ENCODE data around the gene CPED1. TPM values are rescaled to one million over a fixed set of nuclear protein-coding genes. Genes with fewer than 3 reads are reported as not detected.
A peak's percentile ranks its signal among the peaks of the same experiment; 100 is the strongest.

Gene CPED1
- total RNA-seq, 1 donor from 2014 or later, result not detected

GRCh38 chr7:121107923-121108498 is 119.5 kb downstream of the CPED1 start:
- H3K4me2 ChIP-seq, result no peak overlapping the region
- peaks cover 3% of the 10 kb centered on the region for H3K27me3 Mint-ChIP-seq (ENCODE audit: insufficient read depth, low read depth)
- H3K79me2 ChIP-seq (ENCODE audit: low read depth), result no peaks in the 10 kb centered on the region
- H3K36me3 Mint-ChIP-seq, result no peaks in the 10 kb centered on the region
- no peak overlapping the region for H2AFZ ChIP-seq (replicated peaks)
- H4K20me1 ChIP-seq (ENCODE audit: low read depth), result no peaks in the 10 kb centered on the region
- H3K4me1 Mint-ChIP-seq, result peaks cover 6% of the 10 kb centered on the region
- H3K4me1 ChIP-seq, result no peaks in the 10 kb centered on the region
- no peak overlapping the region for H3K9ac ChIP-seq
- H3K27ac ChIP-seq, result no peak overlapping the region
- H3K4me3 Mint-ChIP-seq, result no peak overlapping the region
- no peak overlapping the region for H3K4me3 ChIP-seq
- no peaks in the 10 kb centered on the region for H3K27me3 ChIP-seq
- peaks cover 2% of the 10 kb centered on the region for H3K9me3 Mint-ChIP-seq
- H3F3A ChIP-seq (ENCODE audit: low read depth), result no peaks in the 10 kb centered on the region
- TF ChIP-seq CTCF (IDR thresholded peaks at IDR 0.05) (peak; percentile 90), EZH2phosphoT487 (IDR thresholded peaks at IDR 0.05) (no peak)
- no peak overlapping the region for H3K27ac Mint-ChIP-seq
- no peaks in the 10 kb centered on the region for H3K36me3 ChIP-seq
- peak; percentile 74 for DNase-seq (ENCODE audit: low spot score)
- H3K9me3 ChIP-seq (ENCODE audit: low read depth), result no peaks in the 10 kb centered on the region

- H3K9me3 ChIP-seq (ENCODE audit: low read depth), result no peaks in the 10 kb centered on the region
- H3K36me3 ChIP-seq, result no peaks in the 10 kb centered on the region
- no peak overlapping the region for H3K27ac Mint-ChIP-seq
- no peak overlapping the region for H3K9ac ChIP-seq
- no peaks in the 10 kb centered on the region for H3K36me3 Mint-ChIP-seq
- TF ChIP-seq EZH2 (IDR thresholded peaks at IDR 0.05), result no peak
- TF ChIP-seq CTCF (IDR thresholded peaks at IDR 0.05), result no peak
- TF ChIP-seq EZH2phosphoT487 (IDR thresholded peaks at IDR 0.05), result no peak
- H2AFZ ChIP-seq (replicated peaks), result peak overlapping the region; percentile 7
- no peaks in the 10 kb centered on the region for H3K27me3 ChIP-seq
- peaks cover 3% of the 10 kb centered on the region for H3K4me1 Mint-ChIP-seq
- peaks cover 3% of the 10 kb centered on the region for H3K27me3 Mint-ChIP-seq (ENCODE audit: insufficient read depth, low read depth)
- no peak overlapping the region for H3K4me2 ChIP-seq
- H3K79me2 ChIP-seq (ENCODE audit: low read depth), result no peaks in the 10 kb centered on the region
- H3K4me3 ChIP-seq, result no peak overlapping the region
- no peaks in the 10 kb centered on the region for H3K4me1 ChIP-seq
- H3F3A ChIP-seq (ENCODE audit: low read depth), result no peaks in the 10 kb centered on the region
- peak; percentile 25 for DNase-seq (ENCODE audit: low spot score)
- H3K9me3 Mint-ChIP-seq, result peaks cover 2% of the 10 kb centered on the region
- no peak overlapping the region for H3K27ac ChIP-seq
- no peaks in the 10 kb centered on the region for H4K20me1 ChIP-seq (ENCODE audit: low read depth)
- no peak overlapping the region for H3K4me3 Mint-ChIP-seq
These were observed 120.6 kb downstream of the CPED1 start for GRCh38 chr7:121109145-121109544.

- Histone ChIP-seq H3F3A (ENCODE audit: low read depth) (no peaks in the 10 kb centered on the region), H3K27ac (no peak overlapping the region), H2AFZ (replicated peaks) (no peak overlapping the region), H4K20me1 (ENCODE audit: low read depth) (no peaks in the 10 kb centered on the region), H3K36me3 (no peaks in the 10 kb centered on the region), H3K27me3 (no peaks in the 10 kb centered on the region), H3K9ac (no peak overlapping the region), H3K4me1 (no peaks in the 10 kb centered on the region), H3K9me3 (ENCODE audit: low read depth) (no peaks in the 10 kb centered on the region), H3K79me2 (ENCODE audit: low read depth) (no peaks in the 10 kb centered on the region), H3K4me2 (no peak overlapping the region), H3K4me3 (no peak overlapping the region)
- Mint-ChIP-seq H3K27me3 (ENCODE audit: insufficient read depth, low read depth) (peaks cover 4% of the 10 kb centered on the region), H3K9me3 (peaks cover 2% of the 10 kb centered on the region), H3K36me3 (no peaks in the 10 kb centered on the region), H3K4me1 (peaks cover 7% of the 10 kb centered on the region), H3K4me3 (no peak overlapping the region), H3K27ac (no peak overlapping the region)
- no peak for DNase-seq (ENCODE audit: low spot score)
- no peak for TF ChIP-seq EZH2 (IDR thresholded peaks at IDR 0.05)
These were observed 124.8 kb downstream of the CPED1 start for GRCh38 chr7:121113288-121113687.

GRCh38 chr7:121116396-121116795 is 127.9 kb downstream of the CPED1 start:
- DNase-seq (ENCODE audit: low spot score), result no peak
- Histone ChIP-seq H3K36me3 (no peaks in the 10 kb centered on the region), H3K27me3 (no peaks in the 10 kb centered on the region), H3F3A (ENCODE audit: low read depth) (no peaks in the 10 kb centered on the region), H3K4me3 (no peak overlapping the region), H3K4me1 (no peaks in the 10 kb centered on the region), H3K79me2 (ENCODE audit: low read depth) (no peaks in the 10 kb centered on the region), H4K20me1 (ENCODE audit: low read depth) (no peaks in the 10 kb centered on the region), H2AFZ (replicated peaks) (no peak overlapping the region), H3K9ac (no peak overlapping the region), H3K9me3 (ENCODE audit: low read depth) (no peaks in the 10 kb centered on the region), H3K27ac (no peak overlapping the region), H3K4me2 (no peak overlapping the region)
- H3K27me3 Mint-ChIP-seq (ENCODE audit: insufficient read depth, low read depth), result peaks cover 2% of the 10 kb centered on the region
- H3K36me3 Mint-ChIP-seq, result no peaks in the 10 kb centered on the region
- H3K27ac Mint-ChIP-seq, result no peak overlapping the region
- H3K4me1 Mint-ChIP-seq, result peaks cover 4% of the 10 kb centered on the region
- H3K4me3 Mint-ChIP-seq, result no peak overlapping the region
- TF ChIP-seq EZH2phosphoT487 (IDR thresholded peaks at IDR 0.05) (no peak), EZH2 (IDR thresholded peaks at IDR 0.05) (no peak), CTCF (IDR thresholded peaks at IDR 0.05) (no peak)
- H3K9me3 Mint-ChIP-seq, result peaks cover 2% of the 10 kb centered on the region
